CD14-positive monocyte (primary cell): ENCODE measurements around the gene DPM1. TPM values are rescaled to one million over a fixed set of nuclear protein-coding genes. Genes with fewer than 3 reads are reported as not detected.

Source experiments
- DNase-seq, 3 donors: peaks; one replicate each; pipeline ENCODE4 v3.0.0-alpha.2; 2011 to 2022
- H2AFZ ChIP-seq: 2 replicates; pipeline ENCODE4 v1.6.0; 2012; ENCODE audit warnings: mild to moderate bottlenecking, low read depth, low read length, inconsistent platforms; ENCODE audit not compliant: insufficient read depth, poor library complexity, severe bottlenecking
- H3K27ac ChIP-seq, 2 donors: 1 replicate in 1 of 2; 2 replicates in 1 of 2; pipeline ENCODE4 v1.5.1; 2012 to 2013; ENCODE audit warnings: low read length in 2 of 2, control low read depth in 1 of 2, inconsistent platforms in 1 of 2, low read depth in 1 of 2, mild to moderate bottlenecking in 1 of 2
- H3K27me3 ChIP-seq, 2 donors: one replicate each; pipeline versions ENCODE4 v1.6.0 to v1.6.1; 2011 to 2013; ENCODE audit warnings: low read length in 2 of 2; ENCODE audit not compliant: control insufficient read depth in 2 of 2, insufficient read depth in 2 of 2
- H3K36me3 ChIP-seq, 2 donors: replicated peaks in 1 of 2; 1 replicate in 1 of 2; 2 replicates in 1 of 2; pipeline versions ENCODE4 v1.5.1 to v1.6.1; 2012 to 2013; ENCODE audit warnings: low read length in 2 of 2, control low read depth in 1 of 2, inconsistent platforms in 1 of 2, mild to moderate bottlenecking in 1 of 2; ENCODE audit not compliant: insufficient read depth in 2 of 2, control insufficient read depth in 1 of 2
- H3K4me1 ChIP-seq, 2 donors: 1 replicate in 1 of 2; 2 replicates in 1 of 2; pipeline versions ENCODE4 v1.5.1 to v1.6.1; 2012 to 2013; ENCODE audit warnings: low read length in 2 of 2, control low read depth in 1 of 2, inconsistent platforms in 1 of 2, mild to moderate bottlenecking in 1 of 2, moderate library complexity in 1 of 2; ENCODE audit not compliant: insufficient read depth in 2 of 2, control insufficient read depth in 1 of 2
- H3K4me2 ChIP-seq: replicated peaks from 2 replicates; pipeline ENCODE3; 2012; ENCODE audit warnings: low read length, moderate library complexity, mild to moderate bottlenecking; ENCODE audit not compliant: poor library complexity, severe bottlenecking; ENCODE audit errors: extremely low read depth
- H3K4me3 ChIP-seq, 3 experiments: fragments of 200-600 bp in 1 of 3; sonication (generic) in 1 of 3; replicated peaks in 1 of 3; 1 replicate in 2 of 3; 2 replicates in 1 of 3; pipeline ENCODE4 v1.5.1; 2011 to 2013; ENCODE audit warnings: low read length in 3 of 3, mild to moderate bottlenecking in 3 of 3, control low read depth in 2 of 3, low read depth in 2 of 3, inconsistent platforms in 1 of 3, moderate library complexity in 1 of 3
- H3K79me2 ChIP-seq: 2 replicates; pipeline ENCODE4 v1.6.0; 2012; ENCODE audit warnings: mild to moderate bottlenecking, control low read depth, inconsistent platforms, low read length, moderate library complexity; ENCODE audit not compliant: insufficient read depth
- H3K9ac ChIP-seq: 2 replicates; pipeline ENCODE4 v1.6.0; 2017; ENCODE audit warnings: low read length, mild to moderate bottlenecking; ENCODE audit not compliant: insufficient read depth, poor library complexity, severe bottlenecking
- H3K9me3 ChIP-seq, 2 donors: replicated peaks in 1 of 2; 1 replicate in 1 of 2; 2 replicates in 1 of 2; pipeline versions ENCODE4 v1.5.1 to v1.6.1; 2012 to 2013; ENCODE audit warnings: low read length in 2 of 2, control low read depth in 1 of 2; ENCODE audit not compliant: control insufficient read depth in 1 of 2, insufficient read depth in 1 of 2
- H4K20me1 ChIP-seq: 2 replicates; pipeline ENCODE4 v1.6.0; 2012; ENCODE audit warnings: mild to moderate bottlenecking, low read length, control low read depth, moderate library complexity; ENCODE audit not compliant: insufficient read depth
- H3K27ac Mint-ChIP-seq, 7 donors: one replicate each; pipeline ENCODE4 v1.8.0; 2020; ENCODE audit warnings: mild to moderate bottlenecking in 7 of 7, mixed read lengths in 7 of 7, moderate library complexity in 6 of 7, inconsistent platforms in 2 of 7
- H3K27me3 Mint-ChIP-seq, 3 donors: one replicate each; pipeline ENCODE4 v1.8.0; 2021 to 2022; ENCODE audit warnings: low read depth in 3 of 3, mild to moderate bottlenecking in 3 of 3, mixed read lengths in 3 of 3, moderate library complexity in 3 of 3, inconsistent platforms in 1 of 3
- H3K36me3 Mint-ChIP-seq, 2 donors: one replicate each; pipeline ENCODE4 v1.8.0; 2020; ENCODE audit warnings: mixed read lengths in 2 of 2, inconsistent platforms in 1 of 2, mild to moderate bottlenecking in 1 of 2
- H3K4me1 Mint-ChIP-seq: one replicate; pipeline ENCODE4 v1.8.0; 2020; ENCODE audit warnings: mild to moderate bottlenecking, mixed read lengths
- H3K4me3 Mint-ChIP-seq, 2 donors: one replicate each; pipeline ENCODE4 v1.8.0; 2020; ENCODE audit warnings: mild to moderate bottlenecking in 2 of 2, mixed read lengths in 2 of 2, moderate library complexity in 1 of 2
- H3K9me3 Mint-ChIP-seq, 7 donors: one replicate each; pipeline ENCODE4 v1.8.0; 2020 to 2022; ENCODE audit warnings: mixed read lengths in 7 of 7, mild to moderate bottlenecking in 6 of 7, moderate library complexity in 6 of 7, inconsistent platforms in 2 of 7
- CTCF ChIP-seq: fragments of 200-600 bp; IDR thresholded peaks from one replicate; pipeline ENCODE4 v1.8.0; 2022; ENCODE audit warnings: antibody characterized with exemption, mild to moderate bottlenecking
- WGBS: methylation state at CpG from one replicate; pipeline ENCODE4 v1.1.5; 2013; ENCODE audit warnings: missing lambda C conversion rate; ENCODE audit not compliant: insufficient coverage; 5-methylcytosine and 5-hydroxymethylcytosine counted together
- intact Hi-C, 2 donors: fragments of 100-400 bp; cut with micrococcal nuclease; formaldehyde crosslinking; loops; one replicate each; pipeline versions ENCODE4 v1.15.0 to v1.15.1; 2023
- polyA plus RNA-seq, 3 donors: library from polyadenylated mRNA; depleted of rRNA in 1 of 3; unstranded in 2 of 3; stranded (reverse) in 1 of 3; fragments of 300-500 nt in 2 of 3; fragments of >200 nt in 1 of 3; fragmentation: Illumina TruSeq in 2 of 3; gene quantifications; 1 replicate in 2 of 3; 2 replicates in 1 of 3; pipeline ENCODE4 v1.2.3, GENCODE V29; 2012 to 2021

DPM1 gene
- polyA plus RNA-seq, 3 donors = 19.1 to 55.1 (median 50.9) TPM

- Histone ChIP-seq H3K4me2 (peak overlapping the region; percentile 79), H3K27me3 (no peaks in the 10 kb centered on the region), H3K9ac (peak overlapping the region; percentile 75), H3K79me2 (peaks cover 52% of the 10 kb centered on the region), H4K20me1 (peaks cover 44% of the 10 kb centered on the region), H3K27ac (peak overlapping the region; percentile 66 to 98), H3K36me3 (peaks cover 18 to 48% of the 10 kb centered on the region in 2 donors), H3K4me3 (peak overlapping the region; percentile 76 to 95 (median 83)), H3K4me1 (peaks cover 23 to 43% of the 10 kb centered on the region in 2 donors), H3K9me3 (no peaks in the 10 kb centered on the region), H2AFZ (peak overlapping the region; percentile 22)
- H3K4me1 Mint-ChIP-seq = peaks cover 39% of the 10 kb centered on the region
- peak in 1 of 3 donors; percentile 14 for DNase-seq
- H3K9me3 Mint-ChIP-seq = no peaks in the 10 kb centered on the region
- TF ChIP-seq CTCF = no peak
- peak overlapping the region; percentile 84 to 96 (median 92) for H3K27ac Mint-ChIP-seq
- under 1% methylated on average over 74 of the region's 79 CpGs for WGBS
- peaks cover 25 to 43% of the 10 kb centered on the region in 2 donors for H3K36me3 Mint-ChIP-seq
- H3K4me3 Mint-ChIP-seq = peak overlapping the region; percentile 87 to 90
- no peaks in the 10 kb centered on the region for H3K27me3 Mint-ChIP-seq
- intact Hi-C loops = loop anchor here in 1 of 2 donors (10.0 kb wide), 1 partner anchor 136 kb away; the partner anchor contains the start of gene BCAS4
Measured at GRCh38 chr20:50930139-50930975, 28.0 kb downstream of the DPM1 start.

GRCh38 chr20:50929299-50930138 is 28.8 kb downstream of the DPM1 start:
- no peaks in the 10 kb centered on the region for H3K9me3 ChIP-seq
- peak overlapping the region; percentile 47 for H3K9ac ChIP-seq
- no peaks in the 10 kb centered on the region for H3K27me3 Mint-ChIP-seq
- H3K27me3 ChIP-seq = no peaks in the 10 kb centered on the region
- H3K9me3 Mint-ChIP-seq = no peaks in the 10 kb centered on the region
- peaks cover 21 to 43% of the 10 kb centered on the region in 2 donors for H3K36me3 Mint-ChIP-seq
- peak overlapping the region; percentile 84 to 96 (median 92) for H3K27ac Mint-ChIP-seq
- H4K20me1 ChIP-seq = peaks cover 53% of the 10 kb centered on the region
- peak overlapping the region; percentile 22 for H2AFZ ChIP-seq
- 49% methylated on average over 3 of the region's 13 CpGs for WGBS
- H3K79me2 ChIP-seq = peaks cover 61% of the 10 kb centered on the region
- H3K4me1 ChIP-seq = peaks cover 23 to 43% of the 10 kb centered on the region in 2 donors
- peak overlapping the region; percentile 87 to 90 for H3K4me3 Mint-ChIP-seq
- TF ChIP-seq CTCF = peak; percentile 93
- intact Hi-C loops = loop anchor here (5.0 to 10.0 kb wide), 3 partner anchors 105 to 137 kb away; partner anchors contain the start of gene BCAS4 (in 1 of the 2)
- H3K4me2 ChIP-seq = peak overlapping the region; percentile 79
- peak overlapping the region; percentile 65 to 95 (median 83) for H3K4me3 ChIP-seq
- peaks cover 10 to 48% of the 10 kb centered on the region in 2 donors for H3K36me3 ChIP-seq
- peaks cover 44% of the 10 kb centered on the region for H3K4me1 Mint-ChIP-seq
- peak; percentile 84 to 91 (median 91) for DNase-seq
- peak overlapping the region; percentile 3 to 66 for H3K27ac ChIP-seq
